GM10248 (cell line): ENCODE measurements around the gene CA10.

ENCODE experiments used
- CTCF ChIA-PET: fragments of 300-600 bp; sonication (Branson Sonifier 250); formaldehyde crosslinking; extraction: SDS; loops from one replicate; lab custom pipeline; 2021; ENCODE audit warnings: antibody characterized with exemption; lab: Yijun Ruan, JAX
- POLR2A ChIA-PET: fragments of 350-650 bp; sonication (Branson Sonifier 250); formaldehyde crosslinking; extraction: SDS; loops from one replicate; lab custom pipeline; 2020; ENCODE audit warnings: antibody characterized with exemption; lab: Yijun Ruan, JAX
- DNase-seq: peaks from one replicate; pipeline ENCODE4 v3.0.0; 2012; ENCODE audit errors: extremely low spot score
- TF ChIP-seq, protein P1 (sequence below): IDR thresholded peaks from 2 replicates; pipeline ENCODE4 v1.5.1; 2012; ENCODE audit warnings: mild to moderate bottlenecking, low read depth; ENCODE audit errors: extremely low read depth, missing control alignments, control extremely low read depth

Gene CA10

DNA sequence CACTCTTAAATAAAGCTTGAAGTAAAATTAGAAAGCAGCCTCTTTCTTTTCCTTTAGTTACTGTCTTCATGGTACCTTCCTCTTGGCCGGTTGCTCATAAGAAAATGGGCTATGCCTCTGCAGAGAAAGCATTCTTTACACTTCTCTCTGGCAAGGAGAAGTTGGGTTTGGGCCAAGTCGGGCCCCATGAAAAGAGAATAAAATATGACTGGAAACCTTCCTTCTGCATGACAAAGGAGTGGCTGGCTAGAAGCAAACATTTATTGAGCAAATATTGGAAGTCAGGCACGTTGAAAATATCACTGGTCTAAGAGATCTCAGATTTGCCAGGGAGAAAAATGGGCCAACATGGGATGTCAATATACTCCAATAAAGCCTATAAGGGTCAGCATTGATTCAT, 126.1 kb downstream of the CA10 start:
- ChIA-PET POLR2A (no interaction called here), CTCF (no interaction called here)
- no peak for DNase-seq
- TF ChIP-seq, protein P1, sequence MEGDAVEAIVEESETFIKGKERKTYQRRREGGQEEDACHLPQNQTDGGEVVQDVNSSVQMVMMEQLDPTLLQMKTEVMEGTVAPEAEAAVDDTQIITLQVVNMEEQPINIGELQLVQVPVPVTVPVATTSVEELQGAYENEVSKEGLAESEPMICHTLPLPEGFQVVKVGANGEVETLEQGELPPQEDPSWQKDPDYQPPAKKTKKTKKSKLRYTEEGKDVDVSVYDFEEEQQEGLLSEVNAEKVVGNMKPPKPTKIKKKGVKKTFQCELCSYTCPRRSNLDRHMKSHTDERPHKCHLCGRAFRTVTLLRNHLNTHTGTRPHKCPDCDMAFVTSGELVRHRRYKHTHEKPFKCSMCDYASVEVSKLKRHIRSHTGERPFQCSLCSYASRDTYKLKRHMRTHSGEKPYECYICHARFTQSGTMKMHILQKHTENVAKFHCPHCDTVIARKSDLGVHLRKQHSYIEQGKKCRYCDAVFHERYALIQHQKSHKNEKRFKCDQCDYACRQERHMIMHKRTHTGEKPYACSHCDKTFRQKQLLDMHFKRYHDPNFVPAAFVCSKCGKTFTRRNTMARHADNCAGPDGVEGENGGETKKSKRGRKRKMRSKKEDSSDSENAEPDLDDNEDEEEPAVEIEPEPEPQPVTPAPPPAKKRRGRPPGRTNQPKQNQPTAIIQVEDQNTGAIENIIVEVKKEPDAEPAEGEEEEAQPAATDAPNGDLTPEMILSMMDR, result no peak

GRCh38 chr17:52030052-52030451, 128.5 kb downstream of the CA10 start:
- TF ChIP-seq, protein P1, result no peak
- ChIA-PET CTCF (no interaction called here), POLR2A (no interaction called here)
- DNase-seq, result no peak

DNA sequence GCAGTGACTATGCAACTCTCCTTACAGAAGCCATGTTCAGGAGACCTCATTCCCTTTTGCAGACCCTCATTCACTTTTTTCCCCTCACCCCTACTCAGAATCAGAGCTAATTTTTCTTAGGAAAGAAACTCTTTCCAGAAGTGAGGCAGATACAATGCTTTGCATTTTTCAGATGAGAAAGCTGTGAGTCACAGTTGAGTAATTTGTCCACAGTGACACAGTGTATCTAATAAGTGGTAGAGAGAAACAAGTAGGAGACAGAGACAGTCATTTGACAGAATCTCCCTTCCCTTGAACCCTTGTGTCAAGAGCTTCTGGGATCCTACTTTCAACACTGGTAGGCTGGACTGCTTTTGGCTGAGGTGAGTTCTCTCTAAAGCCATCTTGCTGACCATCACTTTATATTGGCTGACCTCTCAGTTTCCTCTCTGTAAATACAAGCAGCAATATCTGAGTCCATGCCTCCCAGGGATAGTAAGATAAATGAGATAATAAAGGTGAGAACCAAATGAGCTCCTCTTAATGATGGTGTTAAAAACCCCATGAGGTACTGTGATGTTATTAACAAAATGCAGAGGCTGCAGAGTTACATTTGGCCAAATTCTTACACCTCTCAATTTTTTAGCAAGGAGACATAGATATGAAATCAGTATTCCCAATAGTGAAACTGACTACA, 130.8 kb downstream of the CA10 start:
- TF ChIP-seq, protein P1, result no peak
- CTCF ChIA-PET, result no interaction called here
- POLR2A ChIA-PET, result no interaction called here
- no peak for DNase-seq

- ChIA-PET POLR2A (no interaction called here), CTCF (no interaction called here)
- TF ChIP-seq, protein P1, result no peak
- DNase-seq, result no peak
Observed at GRCh38 chr17:52027081-52027480, 131.4 kb downstream of the CA10 start.

- POLR2A ChIA-PET, result no interaction called here
- CTCF ChIA-PET, result no interaction called here
- TF ChIP-seq, protein P1, result no peak
- no peak for DNase-seq
Observed at GRCh38 chr17:52026075-52026474, 132.4 kb downstream of the CA10 start.

DNA sequence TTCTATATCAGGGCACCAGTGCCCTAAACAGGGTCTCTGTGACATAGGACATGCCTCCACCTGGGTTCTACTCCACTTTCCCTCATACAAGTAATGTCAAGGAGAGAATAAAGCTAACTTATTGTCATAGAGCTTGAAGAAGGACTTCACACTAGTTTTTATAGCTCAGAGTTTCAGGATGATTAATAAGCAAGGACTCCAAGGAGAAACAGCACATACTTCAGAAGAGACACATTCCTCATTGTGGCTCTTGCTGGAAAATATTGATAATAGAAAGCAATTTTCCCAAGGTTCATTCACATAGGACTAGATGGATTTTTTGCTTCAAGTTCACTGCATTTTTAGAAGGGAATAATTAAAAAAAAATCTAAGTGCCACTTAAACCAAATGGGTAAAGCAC, 133.3 kb downstream of the CA10 start:
- CTCF ChIA-PET, result interaction anchor here (1.0 kb wide), 1 partner anchor 24 kb away, joined by 3 read pairs; no protein-coding TSS in a partner anchor
- POLR2A ChIA-PET, result no interaction called here
- no peak for DNase-seq
- TF ChIP-seq, protein P1, result no peak

DNA sequence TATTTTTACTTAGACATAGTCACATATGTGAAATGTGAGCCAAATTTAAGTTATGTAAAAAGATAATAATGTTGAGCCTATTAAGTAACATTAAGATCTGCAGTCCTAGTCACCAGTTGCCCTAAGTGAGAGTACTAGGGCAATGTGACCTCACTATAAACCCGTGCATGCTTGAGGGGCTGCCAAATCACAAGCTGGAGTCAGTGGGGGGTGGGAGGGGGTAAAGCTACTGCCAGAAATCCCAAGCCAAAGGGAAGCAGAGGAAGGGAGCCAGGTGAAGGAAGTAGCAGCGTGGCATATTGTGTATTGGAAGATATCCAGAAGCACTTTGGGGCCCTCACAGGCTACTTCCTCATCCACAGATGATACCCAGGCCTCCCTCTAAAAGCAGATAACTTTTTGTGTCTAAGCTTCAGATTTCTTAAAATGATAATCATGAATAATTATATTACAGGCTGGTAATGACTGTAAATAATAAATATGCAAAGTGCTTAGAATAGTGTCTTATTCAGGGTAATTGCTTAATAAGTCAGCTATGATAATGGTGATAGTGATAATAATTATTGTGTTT, 134.1 kb downstream of the CA10 start:
- POLR2A ChIA-PET, result no interaction called here
- DNase-seq, result no peak
- TF ChIP-seq, protein P1, result no peak
- CTCF ChIA-PET, result interaction anchor here (0.7 to 1.0 kb wide), 2 partner anchors 9 to 23 kb away, joined by 3 read pairs; no protein-coding TSS in a partner anchor
